T-helper 17 cell (primary cell): ENCODE results near the gene TOMM5. TPM values are rescaled to one million over a fixed set of nuclear protein-coding genes. Genes with fewer than 3 reads are reported as not detected.
A peak's percentile ranks its signal among the peaks of the same experiment; 100 is the strongest.
"Not testable (repeated sequence)": the region's sequence is repeated elsewhere in the genome, so short reads cannot be mapped to it uniquely, and the experiment has no call there.

Source experiments
- ATAC-seq: fragments of 150-1000 bp; cut with Tn5 transposase; 2 replicates; pipeline ENCODE4 v1.10.0; 2021; ENCODE audit warnings: mild to moderate bottlenecking, moderate library complexity
- DNase-seq, 3 donors: peaks; one replicate each; pipeline versions ENCODE4 v3.0.0 to v3.0.0-alpha.2; 2020 to 2021
- H3K9me3 ChIP-seq: one replicate; pipeline ENCODE4 v1.7.0; 2013; ENCODE audit warnings: low read length, mild to moderate bottlenecking; ENCODE audit not compliant: control insufficient read depth, poor library complexity, severe bottlenecking
- H3K27ac Mint-ChIP-seq: one replicate; pipeline ENCODE4 v1.8.0; 2022; ENCODE audit warnings: mild to moderate bottlenecking, moderate library complexity, mixed read lengths
- H3K27me3 Mint-ChIP-seq: one replicate; pipeline ENCODE4 v1.8.0; 2022; ENCODE audit warnings: mixed read lengths
- H3K36me3 Mint-ChIP-seq: one replicate; pipeline ENCODE4 v1.8.0; 2022; ENCODE audit warnings: low read depth, mixed read lengths
- H3K4me1 Mint-ChIP-seq: one replicate; pipeline ENCODE4 v1.8.0; 2022; ENCODE audit warnings: mild to moderate bottlenecking, mixed read lengths
- H3K4me3 Mint-ChIP-seq: one replicate; pipeline ENCODE4 v1.8.0; 2022; ENCODE audit warnings: mild to moderate bottlenecking, moderate library complexity, mixed read lengths
- total RNA-seq, 4 donors: library from RNA in 2 of 4; stranded (reverse) in 2 of 4; gene quantifications; one replicate each; pipeline ENCODE4 v1.2.3 and lab custom pipeline; 2022 to 2026

Gene TOMM5
- total RNA-seq, 2 donors from 2014 or later: 34.3 to 39.6 TPM

DNA sequence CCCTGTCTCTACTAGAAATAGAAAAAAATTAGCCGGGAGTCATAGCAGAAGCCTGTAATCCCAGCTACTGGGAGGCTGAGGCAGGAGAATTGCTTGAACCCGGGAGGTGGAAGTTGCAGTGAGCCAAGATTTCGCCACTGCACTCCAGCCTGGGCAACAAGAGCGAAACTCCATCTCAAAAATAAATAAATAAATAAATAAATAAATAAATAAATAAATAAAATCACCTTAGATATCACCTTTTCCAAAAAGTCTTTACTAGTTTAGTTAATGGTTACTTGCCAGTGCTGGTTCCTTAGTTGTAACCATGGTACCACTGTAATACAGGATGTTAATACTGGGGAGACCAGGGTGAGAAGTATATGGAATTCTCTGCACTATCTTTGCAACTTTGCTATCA is 9.7 kb upstream of the TOMM5 start:
- H3K36me3 Mint-ChIP-seq, DNase-seq, H3K9me3 ChIP-seq, H3K4me3 Mint-ChIP-seq, H3K27ac Mint-ChIP-seq, H3K4me1 Mint-ChIP-seq, ATAC-seq: not testable (repeated sequence)
- peaks cover 50% of the 10 kb centered on the region for H3K27me3 Mint-ChIP-seq

DNA sequence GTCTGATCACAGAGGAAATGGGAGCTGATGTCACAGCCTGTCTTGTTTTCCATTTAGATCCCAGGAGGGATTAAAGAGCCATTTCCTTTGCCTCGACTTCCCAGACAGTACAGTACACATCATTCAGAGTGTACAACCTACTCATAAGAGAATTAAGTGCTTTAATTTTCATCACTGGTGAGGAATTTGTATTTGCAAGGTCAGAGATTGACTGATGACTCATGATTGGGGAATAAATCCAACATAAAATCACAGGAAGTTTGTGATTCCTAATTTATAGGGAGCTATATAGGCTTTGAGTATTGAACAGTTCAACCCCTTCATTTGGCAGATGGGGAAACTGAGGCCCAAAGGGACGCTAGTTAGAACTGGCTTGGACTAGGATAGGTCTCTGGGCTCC is 4.1 kb upstream of the TOMM5 start:
- H3K27ac Mint-ChIP-seq: no peak overlapping the region
- H3K4me1 Mint-ChIP-seq: peaks cover 14% of the 10 kb centered on the region
- no peak overlapping the region for H3K4me3 Mint-ChIP-seq
- ATAC-seq: no peak
- peaks cover 36% of the 10 kb centered on the region for H3K27me3 Mint-ChIP-seq
- H3K36me3 Mint-ChIP-seq: peaks cover 6% of the 10 kb centered on the region
- DNase-seq: no peak
- no peaks in the 10 kb centered on the region for H3K9me3 ChIP-seq

DNA sequence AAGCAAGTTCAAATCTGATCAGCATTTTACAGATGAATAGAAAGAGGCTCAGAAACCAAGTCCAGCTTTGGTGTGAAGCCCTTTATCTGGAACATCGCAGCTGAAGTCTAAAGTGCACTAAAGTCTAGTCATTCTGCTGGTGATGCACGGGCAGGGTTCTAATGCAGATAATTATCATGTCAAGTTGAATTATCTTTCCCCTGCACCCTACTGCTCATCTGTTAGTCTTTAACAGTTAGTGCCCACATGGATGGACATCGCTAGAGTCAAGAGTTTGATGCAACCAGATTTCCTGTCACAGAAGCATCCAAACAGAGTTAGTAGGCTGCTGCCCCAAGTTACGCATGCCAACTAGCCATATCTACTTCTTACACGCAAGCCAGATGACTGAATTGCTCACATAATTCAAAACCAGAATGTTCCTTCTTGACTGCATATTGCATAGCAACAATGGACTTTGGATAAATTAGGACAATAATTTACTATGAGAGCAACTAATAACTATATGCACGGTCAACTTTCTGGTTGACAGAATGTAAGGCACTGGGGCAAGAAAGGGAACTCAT is 1.6 kb upstream of the TOMM5 start:
- peaks cover 26% of the 10 kb centered on the region for H3K4me1 Mint-ChIP-seq
- H3K9me3 ChIP-seq: no peaks in the 10 kb centered on the region
- DNase-seq: no peak
- H3K27ac Mint-ChIP-seq: no peak overlapping the region
- no peak for ATAC-seq
- peaks cover 4% of the 10 kb centered on the region for H3K36me3 Mint-ChIP-seq
- H3K27me3 Mint-ChIP-seq: peaks cover 21% of the 10 kb centered on the region
- H3K4me3 Mint-ChIP-seq: peak overlapping the region; percentile 25

DNA sequence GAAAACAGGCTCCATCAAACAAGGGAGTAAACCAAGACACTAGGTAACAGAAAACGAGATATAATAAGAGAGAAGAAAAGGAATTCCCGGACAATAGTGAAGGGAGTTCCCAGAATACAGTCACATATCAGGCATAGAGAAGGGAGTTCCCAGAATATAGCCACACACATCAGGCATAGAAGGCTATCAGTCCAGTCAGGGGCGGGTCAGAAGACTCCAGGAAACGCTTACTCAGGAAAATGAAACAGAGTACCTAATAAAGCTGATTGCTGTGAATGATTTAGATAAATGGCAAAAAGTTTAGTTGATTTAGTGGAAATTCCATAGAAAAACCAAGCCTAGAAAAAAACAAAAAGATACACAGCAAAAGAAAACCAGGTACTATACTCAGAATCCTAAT is 4.9 kb downstream of the TOMM5 start:
- ATAC-seq (no peak), DNase-seq (no peak)
- H3K9me3 ChIP-seq: no peaks in the 10 kb centered on the region
- Mint-ChIP-seq H3K27ac (no peak overlapping the region), H3K4me3 (no peak overlapping the region), H3K4me1 (peaks cover 34% of the 10 kb centered on the region), H3K27me3 (no peaks in the 10 kb centered on the region), H3K36me3 (peaks cover 14% of the 10 kb centered on the region)

DNA sequence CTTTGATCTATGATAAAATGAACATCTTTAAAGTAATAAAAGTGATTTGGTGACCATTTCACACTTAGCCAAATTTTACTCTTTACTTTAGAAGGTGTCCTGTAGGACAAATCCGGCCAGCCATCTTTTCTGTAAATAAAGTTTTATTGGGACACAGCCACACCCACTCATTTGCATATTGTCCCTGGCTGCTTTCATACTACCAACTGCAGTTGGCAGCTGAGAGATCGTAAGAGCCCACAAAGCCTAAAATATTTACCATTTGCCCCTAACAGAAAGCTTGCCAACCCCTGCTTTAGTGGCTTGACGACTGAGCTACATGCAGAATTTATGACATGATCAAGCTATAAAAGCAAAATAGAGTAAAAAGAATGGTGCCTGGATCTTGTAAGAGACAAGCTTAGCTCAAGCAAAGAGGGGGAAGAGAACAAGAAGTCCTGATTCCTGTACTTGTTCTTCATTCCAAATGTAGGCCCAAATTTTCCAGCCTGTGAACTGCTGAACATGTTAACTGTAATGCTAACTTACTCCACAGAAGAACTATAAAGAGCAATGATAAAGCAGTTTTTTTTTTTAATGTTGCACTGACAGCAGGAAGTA is 8.8 kb downstream of the TOMM5 start:
- H3K9me3 ChIP-seq: no peaks in the 10 kb centered on the region
- peaks cover 15% of the 10 kb centered on the region for H3K4me1 Mint-ChIP-seq
- DNase-seq: no peak
- H3K4me3 Mint-ChIP-seq: no peak overlapping the region
- peak overlapping the region; percentile 87 for H3K27ac Mint-ChIP-seq
- peaks cover 9% of the 10 kb centered on the region for H3K36me3 Mint-ChIP-seq
- no peaks in the 10 kb centered on the region for H3K27me3 Mint-ChIP-seq
- no peak for ATAC-seq

DNA sequence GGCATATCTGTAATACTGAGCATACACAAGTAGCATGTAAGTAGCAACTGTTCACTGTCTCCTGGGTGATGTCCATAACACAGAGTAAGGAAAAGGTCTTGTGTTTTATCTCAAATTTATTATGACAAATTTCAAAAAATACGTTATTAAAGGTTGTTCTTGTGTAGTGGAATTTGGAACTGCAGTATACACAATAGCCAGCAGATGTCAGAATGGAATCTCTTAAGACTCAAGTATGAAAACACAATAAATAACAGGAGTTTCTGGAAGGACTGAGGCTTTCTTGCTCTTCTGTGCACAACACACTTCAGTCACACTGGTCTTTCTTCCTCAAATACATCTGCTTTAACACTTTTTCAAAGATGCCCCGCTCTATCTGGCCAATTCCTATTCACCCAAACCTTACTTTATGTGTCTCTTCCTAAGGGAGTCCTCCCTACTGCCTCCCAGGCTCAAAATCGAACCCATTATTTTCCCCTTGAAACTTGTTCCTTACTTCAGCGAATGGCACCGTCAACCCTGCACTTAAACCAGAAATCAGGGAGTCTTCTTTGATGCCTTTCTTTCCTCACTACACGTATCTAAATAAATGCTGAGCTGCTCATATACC is 9.7 kb downstream of the TOMM5 start:
- H3K4me3 Mint-ChIP-seq: no peak overlapping the region
- peak overlapping the region; percentile 87 for H3K27ac Mint-ChIP-seq
- H3K36me3 Mint-ChIP-seq: peaks cover 8% of the 10 kb centered on the region
- no peaks in the 10 kb centered on the region for H3K27me3 Mint-ChIP-seq
- H3K9me3 ChIP-seq: no peaks in the 10 kb centered on the region
- DNase-seq (no peak), ATAC-seq (peak; percentile 68)
- peaks cover 16% of the 10 kb centered on the region for H3K4me1 Mint-ChIP-seq

DNA sequence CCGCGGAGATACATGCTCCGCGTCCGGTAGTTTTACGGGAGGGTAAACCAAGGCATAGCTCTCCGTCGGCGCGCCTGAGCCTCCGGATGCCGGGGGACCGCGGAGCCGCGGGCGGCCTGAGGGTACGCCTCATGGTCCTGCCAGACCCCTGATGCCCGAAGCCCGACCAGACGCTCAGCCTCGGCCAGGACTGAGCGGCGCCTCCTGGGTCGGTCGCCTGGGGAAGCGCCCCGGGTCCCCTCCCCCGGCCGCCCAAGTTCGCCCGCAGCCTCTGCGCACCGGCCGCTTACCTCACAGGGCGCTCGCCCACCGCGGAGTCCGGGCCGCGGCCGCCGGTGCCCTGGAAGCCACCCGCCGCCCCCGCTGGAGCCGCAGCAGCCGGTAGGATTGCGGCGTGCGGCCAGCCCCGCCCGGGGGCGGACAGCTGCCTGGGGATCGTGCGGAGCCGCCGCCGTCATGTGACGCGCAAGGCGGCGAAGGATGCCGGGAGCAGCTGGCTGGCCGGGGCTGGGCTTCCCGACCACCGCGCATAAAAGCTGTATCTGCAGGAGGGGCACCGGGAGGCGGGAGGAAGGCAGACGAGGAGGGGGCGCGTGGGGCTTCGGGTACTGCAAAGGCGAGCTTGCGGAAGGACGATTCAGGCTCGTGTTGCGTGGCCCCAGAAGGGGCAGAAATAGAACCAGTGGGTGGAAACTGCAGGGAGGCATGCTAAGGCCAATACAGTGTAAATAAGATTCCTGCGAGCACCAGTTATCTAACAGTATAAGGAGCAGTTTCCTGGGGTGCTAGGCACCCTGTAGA is 16.3 kb downstream of the TOMM5 start, which contains the start of gene FBXO10:
TSS of gene FBXO10 (minus strand) at position 460 of the 801 bp plus-strand sequence. CDS start 34,612 bp downstream, outside the sequence.
- DNase-seq: peak; percentile 24 to 25 (median 24)
- no peaks in the 10 kb centered on the region for H3K9me3 ChIP-seq
- H3K36me3 Mint-ChIP-seq: no peaks in the 10 kb centered on the region
- ATAC-seq: peak; percentile 85
- peak within 1 kb of the TSS; percentile 92 for H3K4me3 Mint-ChIP-seq
- peaks cover 29% of the 10 kb centered on the region for H3K4me1 Mint-ChIP-seq
- H3K27ac Mint-ChIP-seq: peak within 1 kb of the TSS; percentile 78
- H3K27me3 Mint-ChIP-seq: no peaks in the 10 kb centered on the region

DNA sequence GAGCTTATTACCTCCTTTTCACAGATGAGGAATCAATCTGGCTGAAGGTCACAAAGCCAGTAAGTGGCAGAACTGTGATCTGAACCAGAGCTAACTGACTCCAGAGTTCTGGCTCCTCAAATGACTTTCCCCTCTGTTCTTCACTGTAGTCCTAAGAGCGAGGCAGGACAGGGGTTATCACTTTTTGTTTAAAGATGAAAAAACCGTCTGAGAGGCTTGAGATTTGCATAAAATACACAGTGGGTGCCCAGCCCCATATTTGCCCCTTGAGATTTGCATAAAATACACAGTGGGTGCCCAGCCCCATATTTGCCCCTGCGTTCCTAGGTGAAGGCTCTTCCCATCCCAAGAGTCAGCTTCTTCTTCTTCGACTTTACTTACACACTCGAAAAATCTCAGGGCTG is 16.9 kb downstream of the TOMM5 start:
- no peak for DNase-seq
- peak; percentile 24 for ATAC-seq
- H3K4me1 Mint-ChIP-seq: peaks cover 29% of the 10 kb centered on the region
- no peaks in the 10 kb centered on the region for H3K27me3 Mint-ChIP-seq
- peak overlapping the region; percentile 85 for H3K4me3 Mint-ChIP-seq
- H3K27ac Mint-ChIP-seq: no peak overlapping the region
- no peaks in the 10 kb centered on the region for H3K36me3 Mint-ChIP-seq
- no peaks in the 10 kb centered on the region for H3K9me3 ChIP-seq

DNA sequence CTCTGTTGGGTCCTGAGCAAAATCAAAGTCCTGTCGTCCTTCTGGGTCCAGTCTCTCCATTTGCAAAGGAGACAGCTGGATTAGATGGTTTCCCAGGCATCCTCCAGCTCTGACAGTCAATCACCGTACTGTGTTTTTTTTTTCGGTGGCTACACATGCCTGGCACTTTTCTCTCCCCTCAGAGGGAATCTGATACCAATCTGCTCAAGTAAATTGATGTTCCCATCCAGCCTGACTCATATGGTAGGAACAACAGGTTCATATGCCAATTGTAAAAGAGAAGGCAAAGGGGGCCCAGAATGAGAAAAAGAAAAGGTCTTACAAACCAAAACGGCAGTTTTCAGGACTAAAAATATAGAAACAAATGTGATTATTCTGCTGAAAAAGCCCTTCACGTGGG is 17.4 kb downstream of the TOMM5 start:
- DNase-seq: no peak
- ATAC-seq: no peak
- Mint-ChIP-seq H3K27ac (no peak overlapping the region), H3K36me3 (no peaks in the 10 kb centered on the region), H3K4me1 (peaks cover 29% of the 10 kb centered on the region), H3K4me3 (peak overlapping the region; percentile 85), H3K27me3 (no peaks in the 10 kb centered on the region)
- H3K9me3 ChIP-seq: no peaks in the 10 kb centered on the region

DNA sequence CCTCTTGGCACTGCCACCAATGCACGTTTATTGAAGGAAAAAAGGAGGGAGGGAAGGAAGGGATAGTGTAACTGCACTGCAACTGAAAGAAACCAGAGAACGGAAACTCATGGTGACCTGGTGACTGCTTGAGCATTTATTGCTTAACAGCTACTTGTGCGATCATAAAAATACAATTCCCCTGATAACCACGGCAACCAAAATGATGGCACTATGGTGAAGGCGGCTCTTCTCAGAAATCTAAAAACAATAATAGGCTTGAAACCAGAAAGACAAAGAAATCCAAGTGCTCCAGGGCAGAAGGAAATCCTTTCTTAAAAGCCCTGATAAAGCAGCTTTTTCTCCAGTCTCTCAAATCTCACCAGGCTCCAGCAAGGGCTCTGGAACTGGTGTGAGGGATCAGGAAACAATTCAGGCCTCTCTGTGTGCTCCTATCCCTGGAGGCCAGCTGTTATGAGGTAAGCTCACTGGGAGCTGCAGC is 18.1 kb downstream of the TOMM5 start:
- Mint-ChIP-seq H3K27me3 (no peaks in the 10 kb centered on the region), H3K36me3 (no peaks in the 10 kb centered on the region), H3K4me1 (peaks cover 29% of the 10 kb centered on the region), H3K4me3 (no peak overlapping the region), H3K27ac (no peak overlapping the region)
- ATAC-seq (no peak), DNase-seq (no peak)
- no peaks in the 10 kb centered on the region for H3K9me3 ChIP-seq

DNA sequence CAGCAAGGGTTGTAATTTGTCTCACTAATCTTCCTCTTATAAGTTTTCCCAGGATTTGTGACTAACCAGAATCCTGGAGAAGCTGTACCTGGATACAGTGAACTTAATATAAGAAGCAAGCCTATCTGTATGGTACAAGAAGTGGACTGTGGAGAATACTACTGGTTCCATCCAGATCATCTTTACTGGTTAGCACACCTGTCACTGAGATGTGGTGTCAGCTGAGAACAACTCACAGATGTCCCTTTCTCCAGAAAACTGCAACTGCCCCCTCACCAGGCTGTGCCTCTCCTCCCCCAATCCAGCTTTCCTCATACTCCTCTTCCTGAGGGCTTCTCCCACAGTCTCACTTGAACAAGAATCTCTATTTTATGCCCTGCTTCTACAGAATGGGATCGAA is 21.1 kb downstream of the TOMM5 start:
- peaks cover 2% of the 10 kb centered on the region for H3K36me3 Mint-ChIP-seq
- H3K27ac Mint-ChIP-seq: no peak overlapping the region
- H3K4me3 Mint-ChIP-seq: no peak overlapping the region
- H3K9me3 ChIP-seq: no peaks in the 10 kb centered on the region
- ATAC-seq (no peak), DNase-seq (no peak)
- no peaks in the 10 kb centered on the region for H3K27me3 Mint-ChIP-seq
- peaks cover 17% of the 10 kb centered on the region for H3K4me1 Mint-ChIP-seq

DNA sequence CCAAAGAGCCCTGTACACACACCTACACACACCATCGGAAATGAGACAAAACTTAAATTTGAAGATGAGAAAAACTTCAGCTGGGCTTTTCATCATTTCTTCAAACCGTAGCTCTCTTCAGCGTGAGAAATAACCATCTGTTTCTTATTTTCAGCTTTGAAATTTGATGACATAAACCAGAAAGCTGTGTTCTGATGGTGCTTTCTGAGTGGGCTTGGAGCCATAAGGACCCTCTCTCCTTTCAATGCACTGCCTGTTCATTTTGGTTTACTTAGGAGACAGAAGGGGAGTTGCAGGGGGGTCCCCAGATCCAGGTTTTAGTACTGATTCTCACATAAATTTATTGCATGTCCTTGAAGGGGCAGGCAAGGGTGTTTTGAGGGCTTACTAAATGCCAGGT is 25.7 kb downstream of the TOMM5 start:
- Mint-ChIP-seq H3K4me1 (peaks cover 5% of the 10 kb centered on the region), H3K27me3 (no peaks in the 10 kb centered on the region), H3K27ac (no peak overlapping the region), H3K36me3 (peaks cover 2% of the 10 kb centered on the region), H3K4me3 (no peak overlapping the region)
- DNase-seq (no peak), ATAC-seq (no peak)
- no peaks in the 10 kb centered on the region for H3K9me3 ChIP-seq
